Measurements from ENCODE around the gene DDX39B.
A peak's percentile ranks its signal among the peaks of the same experiment; 100 is the strongest.

DNA sequence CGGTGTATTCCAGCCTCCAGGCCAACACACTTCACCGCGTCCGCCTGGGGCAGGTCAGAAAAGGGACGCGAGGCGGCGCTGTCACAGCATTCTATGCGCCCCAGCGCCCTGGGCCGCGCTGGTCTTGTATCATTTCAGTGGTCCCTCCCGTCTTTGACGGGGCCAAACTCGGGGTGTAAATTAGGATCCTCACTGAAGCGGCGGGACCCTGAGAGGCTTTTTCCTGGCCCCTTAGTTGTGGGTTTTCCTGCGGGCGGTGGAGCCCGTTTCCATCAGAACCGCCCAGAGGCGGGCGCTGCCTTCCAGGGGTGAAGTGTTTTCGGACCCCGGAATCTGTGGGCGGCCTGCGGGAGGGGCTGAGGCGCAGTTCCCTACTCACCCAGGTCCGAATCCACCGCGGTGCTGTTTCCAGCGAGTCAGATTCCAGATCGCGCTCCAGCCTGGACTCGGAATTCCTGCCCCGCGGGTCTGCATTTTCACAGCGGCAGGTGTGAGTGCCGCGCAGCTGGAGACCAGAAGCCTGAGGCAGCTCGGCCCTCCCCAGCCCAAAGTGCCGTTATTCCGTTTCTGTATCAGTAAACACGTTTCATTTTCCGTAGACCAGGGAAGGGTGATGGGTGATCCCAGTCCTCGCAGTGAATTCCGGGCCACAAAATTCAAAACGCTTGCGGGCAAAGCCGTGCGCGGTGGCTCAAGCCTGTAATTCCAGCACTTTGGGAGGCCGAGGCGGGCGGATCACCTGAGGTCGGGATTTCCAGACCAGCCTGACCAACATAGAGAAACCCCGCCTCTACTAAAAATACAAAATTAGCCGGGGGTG, 47.7 kb downstream of the DDX39B start:
- TF ChIP-seq POLR2A (IDR thresholded peaks at IDR 0.05) (no peak), POLR2AphosphoS5 (IDR thresholded peaks at IDR 0.05) (no peak), EP300 (IDR thresholded peaks at IDR 0.05) (no peak)
- TF ChIP-seq, protein P1, sequence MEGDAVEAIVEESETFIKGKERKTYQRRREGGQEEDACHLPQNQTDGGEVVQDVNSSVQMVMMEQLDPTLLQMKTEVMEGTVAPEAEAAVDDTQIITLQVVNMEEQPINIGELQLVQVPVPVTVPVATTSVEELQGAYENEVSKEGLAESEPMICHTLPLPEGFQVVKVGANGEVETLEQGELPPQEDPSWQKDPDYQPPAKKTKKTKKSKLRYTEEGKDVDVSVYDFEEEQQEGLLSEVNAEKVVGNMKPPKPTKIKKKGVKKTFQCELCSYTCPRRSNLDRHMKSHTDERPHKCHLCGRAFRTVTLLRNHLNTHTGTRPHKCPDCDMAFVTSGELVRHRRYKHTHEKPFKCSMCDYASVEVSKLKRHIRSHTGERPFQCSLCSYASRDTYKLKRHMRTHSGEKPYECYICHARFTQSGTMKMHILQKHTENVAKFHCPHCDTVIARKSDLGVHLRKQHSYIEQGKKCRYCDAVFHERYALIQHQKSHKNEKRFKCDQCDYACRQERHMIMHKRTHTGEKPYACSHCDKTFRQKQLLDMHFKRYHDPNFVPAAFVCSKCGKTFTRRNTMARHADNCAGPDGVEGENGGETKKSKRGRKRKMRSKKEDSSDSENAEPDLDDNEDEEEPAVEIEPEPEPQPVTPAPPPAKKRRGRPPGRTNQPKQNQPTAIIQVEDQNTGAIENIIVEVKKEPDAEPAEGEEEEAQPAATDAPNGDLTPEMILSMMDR (IDR thresholded peaks at IDR 0.05): peak in 3 of 4 experiments; percentile 71 to 82 (median 75)

All from gastroesophageal sphincter (tissue), 3 donors.